HG03175 (cell line): ENCODE data around the gene POU2F1.

Experiments used
- ATAC-seq: cut with Tn5 transposase; IDR thresholded peaks from one replicate; pipeline ENCODE4 v1.9.1; 2021; ENCODE audit warnings: mild to moderate bottlenecking, moderate library complexity; ENCODE audit not compliant: unreplicated experiment

Gene POU2F1

GRCh38 chr1:167270349-167271092 lies 49.8 kb downstream of the POU2F1 start:
- ATAC-seq = no peak

DNA sequence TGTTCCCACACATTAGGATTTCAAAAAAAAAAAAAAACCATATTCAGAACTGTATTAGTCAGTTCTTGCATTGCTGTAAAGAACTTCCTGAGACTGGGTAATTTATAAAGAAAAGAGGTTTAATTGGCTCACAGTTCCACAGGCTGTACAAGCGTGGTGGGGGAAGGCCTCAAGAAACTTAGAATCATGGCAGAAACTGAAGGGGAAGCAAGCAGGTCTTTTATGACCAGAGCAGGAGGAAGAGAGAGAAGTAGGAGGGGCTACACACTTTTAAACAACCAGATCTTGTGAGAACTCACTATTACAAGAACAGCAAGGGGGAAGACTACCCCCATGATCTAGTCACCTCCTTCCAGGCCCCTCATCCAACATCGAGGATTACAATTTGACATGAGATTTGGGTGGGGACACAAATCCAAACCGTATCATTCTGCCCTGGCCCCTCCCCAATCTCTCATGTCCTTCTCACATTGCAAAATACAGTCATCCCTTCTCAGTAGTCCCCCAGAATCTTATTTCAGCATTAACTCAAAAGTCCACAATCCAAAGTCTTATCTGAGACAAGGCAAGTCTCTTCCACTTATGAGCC lies 51.8 kb downstream of the POU2F1 start:
- ATAC-seq = no peak

DNA sequence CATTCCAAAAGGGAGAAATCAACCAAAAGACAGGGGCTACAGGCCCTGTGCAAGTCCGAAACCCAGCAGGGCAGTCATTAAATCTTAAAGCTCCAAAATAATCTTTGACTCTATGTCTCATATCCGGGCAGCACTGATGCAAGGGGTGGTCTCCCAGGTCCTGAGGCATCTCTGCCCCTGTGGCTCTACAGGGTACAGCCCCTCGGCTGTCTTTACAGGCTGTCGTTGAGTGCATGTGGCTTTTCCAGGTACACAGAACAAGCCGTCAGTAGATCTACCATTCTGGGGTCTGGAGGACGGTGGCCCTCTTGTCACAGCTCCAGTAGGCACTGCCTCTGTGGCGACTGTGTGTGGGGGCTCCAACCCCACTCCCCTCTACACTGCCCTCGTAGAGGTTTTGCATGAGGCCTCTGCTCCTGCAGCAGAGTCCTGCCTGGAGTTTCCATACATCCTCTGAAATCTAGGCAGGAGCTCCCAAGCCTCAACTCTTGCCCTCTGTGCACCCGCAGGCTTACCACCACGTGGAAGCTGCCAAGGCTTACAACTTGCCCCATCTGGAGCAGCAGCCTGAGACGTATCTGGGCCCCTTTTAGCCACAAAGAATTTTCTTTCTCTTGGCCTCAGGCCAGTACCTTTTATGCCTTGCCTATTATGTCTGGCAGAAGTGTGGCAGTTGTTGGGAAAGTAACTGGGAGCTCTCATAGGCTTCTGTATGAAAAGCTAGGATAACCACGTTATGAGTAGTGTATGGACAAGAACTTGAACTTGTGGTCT lies 52.5 kb downstream of the POU2F1 start:
- no peak for ATAC-seq

GRCh38 chr1:167274061-167274460 lies 53.4 kb downstream of the POU2F1 start:
- ATAC-seq = no peak

DNA sequence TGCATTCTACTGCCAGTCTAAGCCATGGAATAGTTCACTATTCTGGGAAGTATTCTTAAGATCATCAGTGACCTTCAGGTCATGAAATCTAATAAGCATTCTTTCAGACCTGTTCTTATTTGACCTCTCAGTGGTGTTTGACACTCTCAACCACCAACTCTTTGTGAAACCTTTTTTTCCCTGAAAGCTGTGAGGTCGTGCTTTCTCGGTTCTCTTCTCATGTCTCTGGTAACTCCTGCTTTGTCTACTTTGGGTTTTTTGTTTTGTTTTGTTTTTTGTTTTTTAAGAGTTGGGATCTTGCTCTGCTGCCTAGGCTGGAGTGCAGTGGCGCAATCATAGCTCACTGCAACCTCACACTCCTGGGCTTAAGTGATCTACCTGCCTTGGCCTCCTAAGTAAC lies 56.3 kb downstream of the POU2F1 start:
- peak; percentile 93 for ATAC-seq

GRCh38 chr1:167278497-167278896 lies 57.8 kb downstream of the POU2F1 start:
- ATAC-seq = no peak

DNA sequence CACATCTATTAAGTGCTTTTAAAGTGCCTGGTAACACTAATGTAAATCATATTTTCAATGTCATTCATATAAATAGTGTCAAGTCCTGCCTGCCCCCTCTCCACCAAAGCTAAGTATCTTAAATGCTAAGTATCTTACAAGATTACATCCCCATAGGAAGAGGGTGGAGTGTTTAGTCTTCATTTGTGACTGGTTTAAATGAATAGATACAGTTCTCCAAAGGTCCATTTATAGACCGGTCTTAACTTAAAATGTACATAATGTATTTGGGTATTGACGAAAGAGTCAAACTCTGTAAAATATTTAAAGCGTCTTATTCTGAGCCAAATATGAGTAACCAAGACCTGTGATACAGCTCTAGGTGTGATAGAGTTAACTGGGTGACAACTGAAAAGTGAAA lies 60.2 kb downstream of the POU2F1 start:
- ATAC-seq = no peak

- ATAC-seq = no peak
These were observed 67.8 kb downstream of the POU2F1 start for GRCh38 chr1:167288390-167289074.

DNA sequence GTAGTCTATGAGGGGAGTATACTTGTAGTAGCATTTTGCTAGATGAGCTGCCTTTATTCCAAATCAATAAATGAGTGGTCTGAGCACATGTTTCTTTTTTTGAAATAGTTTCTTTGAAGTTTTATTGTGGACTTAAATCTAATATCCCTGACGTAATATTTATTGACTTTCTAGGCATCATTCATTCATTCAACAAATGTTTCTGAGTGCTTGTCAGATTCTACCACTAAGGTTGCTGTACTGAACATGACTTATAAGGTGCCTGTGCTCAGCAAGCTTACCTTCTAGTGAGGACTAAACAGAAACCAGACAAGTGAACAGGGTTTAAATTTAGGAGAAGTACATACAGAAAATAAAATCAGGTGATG lies 68.4 kb downstream of the POU2F1 start:
- ATAC-seq = no peak

DNA sequence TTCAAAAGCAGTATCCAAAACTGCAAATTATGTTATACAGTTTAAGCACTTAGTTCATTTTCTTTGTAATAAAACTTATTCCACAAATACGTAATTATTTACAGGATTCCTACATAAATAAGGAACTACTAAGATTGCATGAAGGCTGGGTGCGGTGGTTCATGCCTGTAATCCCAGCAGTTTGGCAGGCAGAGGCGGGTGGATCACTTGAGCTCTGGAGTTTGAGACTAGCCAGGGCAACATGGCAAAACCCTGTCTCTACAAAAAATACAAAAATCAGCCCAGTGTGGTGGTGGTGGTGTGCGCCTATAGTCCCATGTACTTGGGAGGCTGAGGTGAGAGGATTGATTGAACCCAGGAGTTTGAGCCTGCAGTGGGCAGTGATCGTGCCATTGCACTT lies 69.3 kb downstream of the POU2F1 start:
- ATAC-seq = no peak

- no peak for ATAC-seq
These were observed 71.0 kb downstream of the POU2F1 start for GRCh38 chr1:167291539-167292185.

DNA sequence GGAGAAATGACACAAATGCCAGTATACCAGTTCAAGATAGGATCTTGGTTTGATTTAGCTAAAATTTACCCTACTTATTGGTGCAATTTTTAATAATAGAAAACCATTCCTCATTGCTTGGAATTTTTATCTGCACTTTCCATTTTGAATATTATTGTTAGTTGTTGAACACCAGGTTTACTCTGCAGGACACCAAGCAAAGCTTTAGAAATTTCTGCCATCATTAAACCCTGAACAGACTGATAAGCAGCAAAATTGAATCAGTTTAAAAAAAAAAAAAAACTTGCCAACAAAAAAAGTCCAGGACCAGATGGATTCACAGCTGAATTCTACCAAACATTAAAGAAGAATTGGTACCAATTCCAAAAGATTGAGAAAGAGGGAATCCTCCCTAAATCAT lies 71.5 kb downstream of the POU2F1 start:
- ATAC-seq = no peak

GRCh38 chr1:167293057-167293456 lies 72.4 kb downstream of the POU2F1 start:
- ATAC-seq = no peak

- ATAC-seq = no peak
These were observed 73.8 kb downstream of the POU2F1 start for GRCh38 chr1:167294528-167294927.

- no peak for ATAC-seq
These were observed 76.8 kb downstream of the POU2F1 start for GRCh38 chr1:167297222-167298214.

- no peak for ATAC-seq
These were observed 77.6 kb downstream of the POU2F1 start for GRCh38 chr1:167298325-167298724.

DNA sequence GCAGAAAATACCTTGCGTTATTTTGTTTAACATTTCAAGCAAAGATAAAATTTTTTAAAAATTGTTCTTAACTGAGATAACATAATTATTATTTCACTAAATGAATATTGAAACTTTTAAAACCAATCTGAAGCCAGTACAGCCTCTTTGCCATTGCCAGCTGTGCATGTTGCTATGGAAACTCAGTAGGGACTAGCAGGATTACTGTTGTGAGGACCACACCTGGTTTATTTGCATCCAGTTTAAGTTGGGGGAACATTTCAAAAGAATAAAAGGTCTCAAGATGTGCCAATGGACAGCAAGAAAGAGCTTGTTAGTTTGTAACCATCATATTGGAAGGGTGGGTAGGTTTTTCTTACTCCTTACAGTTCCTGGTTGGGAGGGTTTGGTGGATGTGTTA lies 80.7 kb downstream of the POU2F1 start:
- no peak for ATAC-seq

- no peak for ATAC-seq
These were observed 83.5 kb downstream of the POU2F1 start for GRCh38 chr1:167304165-167304564.

DNA sequence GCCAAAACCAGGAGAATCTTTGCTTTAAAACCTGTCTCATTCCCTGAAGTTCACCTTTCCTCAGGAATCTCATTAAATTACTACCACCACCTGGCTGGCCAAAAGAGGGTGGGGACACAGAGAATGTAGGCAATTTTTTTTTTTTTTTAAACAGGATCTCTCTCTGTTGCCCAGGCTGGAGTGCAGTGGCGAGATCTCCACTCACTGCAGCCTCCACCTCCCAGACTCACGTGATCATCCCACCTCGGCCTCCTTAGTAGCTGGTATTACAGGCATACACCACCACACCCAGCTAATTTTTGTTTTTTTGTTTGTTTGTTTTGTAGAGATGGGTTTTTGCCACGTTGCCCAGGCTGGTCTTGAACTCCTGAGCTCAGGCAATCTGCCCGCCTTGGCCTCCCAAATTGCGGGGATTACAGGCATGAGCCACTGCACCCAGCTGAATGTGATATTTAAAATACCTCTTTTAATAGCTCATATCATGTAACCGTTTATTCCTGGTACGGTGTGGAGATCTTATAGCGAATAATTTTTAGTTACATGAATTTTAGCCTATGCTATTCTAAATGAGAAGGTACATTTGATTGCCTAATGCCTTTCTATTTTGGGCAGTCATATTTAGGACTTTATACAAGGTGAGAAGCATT lies 84.5 kb downstream of the POU2F1 start:
- ATAC-seq = no peak
